Thymus (tissue), 11 donors: Measurements from ENCODE around the gene DNAJC15. TPM values are rescaled to one million over a fixed set of nuclear protein-coding genes. Genes with fewer than 3 reads are reported as not detected.

Experiments
- DNase-seq, 9 donors: peaks; one replicate each; pipeline ENCODE4 v3.0.0-alpha.2; 2013; ENCODE audit warnings: low spot score in 9 of 9, low read depth in 6 of 9, missing footprints in 1 of 9
- H3K27ac ChIP-seq, 2 donors: one replicate each; pipeline ENCODE4 v1.5.1; 2013; ENCODE audit warnings: control low read depth in 1 of 2, low read depth in 1 of 2, low read length in 1 of 2, mild to moderate bottlenecking in 1 of 2, moderate library complexity in 1 of 2
- H3K27me3 ChIP-seq, 2 donors: one replicate each; pipeline ENCODE4 v1.5.1; 2013; ENCODE audit warnings: low read length in 1 of 2; ENCODE audit not compliant: control insufficient read depth in 2 of 2, insufficient read depth in 1 of 2
- H3K36me3 ChIP-seq, 2 donors: one replicate each; pipeline ENCODE4 v1.5.1; 2013; ENCODE audit warnings: low read length in 1 of 2, mild to moderate bottlenecking in 1 of 2, moderate library complexity in 1 of 2; ENCODE audit not compliant: control insufficient read depth in 2 of 2, insufficient read depth in 2 of 2
- H3K4me1 ChIP-seq, 2 donors: one replicate each; pipeline ENCODE4 v1.5.1; 2013; ENCODE audit warnings: low read length in 2 of 2; ENCODE audit not compliant: control insufficient read depth in 2 of 2, insufficient read depth in 2 of 2
- H3K4me3 ChIP-seq, 2 donors: one replicate each; pipeline ENCODE4 v1.5.1; 2013; ENCODE audit warnings: low read length in 2 of 2, control low read depth in 1 of 2, mild to moderate bottlenecking in 1 of 2
- H3K9me3 ChIP-seq, 2 donors: one replicate each; pipeline ENCODE4 v1.5.1; 2013; ENCODE audit warnings: low read length in 1 of 2, mild to moderate bottlenecking in 1 of 2; ENCODE audit not compliant: control insufficient read depth in 2 of 2, insufficient read depth in 1 of 2
- WGBS: extraction: QIAGEN DNeasy Blood & Tissue Kit; methylation state at CpG from one replicate; pipeline ENCODE4 v1.1.7; 2013; 5-methylcytosine and 5-hydroxymethylcytosine counted together
- polyA plus RNA-seq: library from polyadenylated mRNA; stranded (reverse); fragments of 200-250 nt; gene quantifications from one replicate; pipeline ENCODE4 v1.2.3, GENCODE V29; 2013
- total RNA-seq: library from RNA; stranded (reverse); fragments of 120-200 nt; gene quantifications from one replicate; pipeline ENCODE4 v1.2.4, GENCODE V29; 2013
- donor health status: healthy.

Gene DNAJC15
- total and polyA plus RNA-seq, 2 donors, result 17.5 to 20.6 TPM

- Histone ChIP-seq H3K27ac (no peak overlapping the region), H3K36me3 (peaks cover 0 to 7% of the 10 kb centered on the region in 2 donors), H3K27me3 (no peaks in the 10 kb centered on the region), H3K4me3 (no peak overlapping the region), H3K4me1 (no peaks in the 10 kb centered on the region), H3K9me3 (no peaks in the 10 kb centered on the region)
- 99% methylated on average over 3 of the region's 3 CpGs for WGBS
- no peak for DNase-seq
Observed at GRCh38 chr13:43080199-43080598, 56.8 kb downstream of the DNAJC15 start.

- 100% methylated on average over 2 of the region's 2 CpGs for WGBS
- no peaks in the 10 kb centered on the region for H3K9me3 ChIP-seq
- H3K27me3 ChIP-seq, result no peaks in the 10 kb centered on the region
- no peak overlapping the region for H3K27ac ChIP-seq
- no peak for DNase-seq
- H3K4me3 ChIP-seq, result no peak overlapping the region
- H3K4me1 ChIP-seq, result no peaks in the 10 kb centered on the region
- peaks cover 0 to 7% of the 10 kb centered on the region in 2 donors for H3K36me3 ChIP-seq
Observed at GRCh38 chr13:43081866-43082265, 58.5 kb downstream of the DNAJC15 start.

- Histone ChIP-seq H3K27ac (no peak overlapping the region), H3K36me3 (peaks cover 0 to 7% of the 10 kb centered on the region in 2 donors), H3K4me3 (no peak overlapping the region), H3K9me3 (no peaks in the 10 kb centered on the region), H3K4me1 (no peaks in the 10 kb centered on the region), H3K27me3 (no peaks in the 10 kb centered on the region)
- DNase-seq, result no peak
Observed at GRCh38 chr13:43083750-43084149, 60.4 kb downstream of the DNAJC15 start.

GRCh38 chr13:43085545-43085944 is 62.2 kb downstream of the DNAJC15 start:
- Histone ChIP-seq H3K4me3 (no peak overlapping the region), H3K36me3 (peaks cover 3 to 4% of the 10 kb centered on the region in 2 donors), H3K27ac (no peak overlapping the region), H3K9me3 (no peaks in the 10 kb centered on the region), H3K4me1 (no peaks in the 10 kb centered on the region), H3K27me3 (no peaks in the 10 kb centered on the region)
- WGBS, result 100% methylated on average over 1 of the region's 1 CpG
- peak in 5 of 9 donors; percentile 17 to 49 (median 21) for DNase-seq

- peaks cover 3 to 4% of the 10 kb centered on the region in 2 donors for H3K36me3 ChIP-seq
- no peaks in the 10 kb centered on the region for H3K27me3 ChIP-seq
- no peaks in the 10 kb centered on the region for H3K9me3 ChIP-seq
- H3K4me1 ChIP-seq, result no peaks in the 10 kb centered on the region
- H3K4me3 ChIP-seq, result no peak overlapping the region
- no peak for DNase-seq
- no peak overlapping the region for H3K27ac ChIP-seq
Observed at GRCh38 chr13:43086181-43086580, 62.8 kb downstream of the DNAJC15 start.

- Histone ChIP-seq H3K27ac (no peak overlapping the region), H3K9me3 (no peaks in the 10 kb centered on the region), H3K4me1 (no peaks in the 10 kb centered on the region), H3K36me3 (peaks cover 3 to 4% of the 10 kb centered on the region in 2 donors), H3K4me3 (no peak overlapping the region), H3K27me3 (no peaks in the 10 kb centered on the region)
- DNase-seq, result no peak
- WGBS, result 78% methylated on average over 4 of the region's 4 CpGs
Observed at GRCh38 chr13:43088093-43088511, 64.7 kb downstream of the DNAJC15 start.

GRCh38 chr13:43089912-43090498 is 66.6 kb downstream of the DNAJC15 start:
- DNase-seq, result no peak
- no peak overlapping the region for H3K4me3 ChIP-seq
- H3K9me3 ChIP-seq, result no peaks in the 10 kb centered on the region
- H3K4me1 ChIP-seq, result no peaks in the 10 kb centered on the region
- no peak overlapping the region for H3K27ac ChIP-seq
- peaks cover 3 to 7% of the 10 kb centered on the region in 2 donors for H3K36me3 ChIP-seq
- H3K27me3 ChIP-seq, result no peaks in the 10 kb centered on the region
- WGBS, result 97% methylated on average over 1 of the region's 1 CpG

GRCh38 chr13:43094901-43095300 is 71.5 kb downstream of the DNAJC15 start:
- Histone ChIP-seq H3K9me3 (no peaks in the 10 kb centered on the region), H3K4me3 (no peak overlapping the region), H3K36me3 (peaks cover 3% of the 10 kb centered on the region in 2 donors), H3K4me1 (no peaks in the 10 kb centered on the region), H3K27ac (no peak overlapping the region), H3K27me3 (no peaks in the 10 kb centered on the region)
- DNase-seq, result peak in 1 of 9 donors; percentile 10
- WGBS, result 97% methylated on average over 1 of the region's 1 CpG

GRCh38 chr13:43095771-43096719 is 72.7 kb downstream of the DNAJC15 start:
- no peak for DNase-seq
- no peaks in the 10 kb centered on the region for H3K27me3 ChIP-seq
- 97% methylated on average over 2 of the region's 2 CpGs for WGBS
- H3K36me3 ChIP-seq, result peaks cover 0 to 3% of the 10 kb centered on the region in 2 donors
- no peaks in the 10 kb centered on the region for H3K4me1 ChIP-seq
- H3K9me3 ChIP-seq, result no peaks in the 10 kb centered on the region
- no peak overlapping the region for H3K4me3 ChIP-seq
- no peak overlapping the region for H3K27ac ChIP-seq
